HepG2 (cell line): ENCODE measurements around the gene INPP5K. TPM values are rescaled to one million over a fixed set of nuclear protein-coding genes. Genes with fewer than 3 reads are reported as not detected.
A peak's percentile ranks its signal among the peaks of the same experiment; 100 is the strongest.

Source experiments
- ATAC-seq: fragments of 200-7000 bp; cut with Tn5 transposase; 3 replicates; pipeline ENCODE4 v1.9.1; 2020; ENCODE audit warnings: mild to moderate bottlenecking, moderate library complexity
- BruUV-seq: library from RNA; stranded (reverse); fragments of 400-500 nt; replicated peaks from 2 replicates; lab custom pipeline; 2021; lab: Mats Ljungman, UMichigan
- CTCF ChIA-PET: fragments of 300-600 bp; formaldehyde crosslinking; extraction: SDS; loops from one replicate; lab custom pipeline; 2021; ENCODE audit warnings: low total read pairs, inconsistent platforms, low intra/inter-chr PET ratio; lab: Yijun Ruan, JAX
- POLR2A ChIA-PET: fragments of 350-600 bp; sonication (Branson Sonifier 250); formaldehyde crosslinking; loops from one replicate; lab custom pipeline; 2020; ENCODE audit warnings: antibody characterized with exemption, inconsistent platforms; lab: Yijun Ruan, JAX
- DNase-seq: peaks from one replicate; pipeline ENCODE4 v3.0.0-alpha.2; 2015; ENCODE audit warnings: low spot score
- FAIRE-seq: peaks from 3 replicates; lab custom pipeline; 2011; peaks lifted over from hg19 to GRCh38; lab: Jason Lieb, UNC
- H2AFZ ChIP-seq: one replicate; pipeline ENCODE4 v1.6.1; 2011; ENCODE audit warnings: low read length, inconsistent platforms
- H3K27ac ChIP-seq: fragments of 300-600 bp; 3 replicates; pipeline ENCODE4 v1.8.0; 2011; ENCODE audit warnings: mixed run types, mild to moderate bottlenecking, mixed read lengths, low read length, inconsistent platforms; ENCODE audit not compliant: insufficient read depth; ENCODE audit errors: extremely low read length
- H3K27me3 ChIP-seq, 2 experiments: fragments of 200-600 bp in 1 of 2; 2 replicates in 1 of 2; 3 replicates in 1 of 2; pipeline versions ENCODE4 v1.6.0 to v1.8.0; 2011; ENCODE audit warnings: low read length in 2 of 2, mild to moderate bottlenecking in 2 of 2, moderate library complexity in 2 of 2, inconsistent platforms in 1 of 2; ENCODE audit not compliant: insufficient read depth in 2 of 2, control insufficient read depth in 1 of 2
- H3K36me3 ChIP-seq, 2 experiments: fragments of 200-600 bp in 1 of 2; replicated peaks in 1 of 2; 2 replicates in 1 of 2; 3 replicates in 1 of 2; pipeline versions ENCODE4 v1.5.1 to v1.8.0; 2011; ENCODE audit warnings: low read length in 2 of 2, inconsistent platforms in 1 of 2; ENCODE audit not compliant: insufficient read depth in 2 of 2, control insufficient read depth in 1 of 2
- H3K4me1 ChIP-seq: 2 replicates; pipeline ENCODE4 v1.5.1; 2012; ENCODE audit warnings: low read length, inconsistent platforms; ENCODE audit not compliant: insufficient read depth
- H3K4me2 ChIP-seq: 2 replicates; pipeline ENCODE4 v1.6.0; 2011; ENCODE audit warnings: low read depth, low read length, inconsistent platforms
- H3K4me3 ChIP-seq, 3 experiments: fragments of 200-600 bp in 1 of 3; sonication (generic), shearing (Covaris generic) in 1 of 3; replicated peaks in 1 of 3; 2 replicates each; pipeline ENCODE4 v1.5.1; 2011 to 2016; ENCODE audit warnings: low read length in 3 of 3, inconsistent platforms in 2 of 3, low read depth in 2 of 3, mild to moderate bottlenecking in 2 of 3, control low read depth in 1 of 3, mixed read lengths in 1 of 3; ENCODE audit not compliant: insufficient read depth in 1 of 3
- H3K79me2 ChIP-seq: one replicate; pipeline ENCODE4 v1.6.1; 2011; ENCODE audit warnings: low read length, inconsistent platforms; ENCODE audit not compliant: insufficient read depth
- H3K9ac ChIP-seq: 2 replicates; pipeline ENCODE4 v1.6.0; 2011; ENCODE audit warnings: mild to moderate bottlenecking, low read depth, low read length, inconsistent platforms; ENCODE audit not compliant: insufficient read depth
- H3K9me3 ChIP-seq: 2 replicates; pipeline ENCODE4 v1.5.1; 2012; ENCODE audit warnings: mild to moderate bottlenecking, low read length
- H4K20me1 ChIP-seq: 2 replicates; pipeline ENCODE4 v1.6.0; 2011; ENCODE audit warnings: inconsistent platforms, mild to moderate bottlenecking, low read length, moderate library complexity; ENCODE audit not compliant: insufficient read depth
- AGO2 ChIP-seq: fragments of 200-400 bp; formaldehyde crosslinking; optimal IDR thresholded peaks from 2 replicates; pipeline ENCODE3; 2017; ENCODE audit warnings: mild to moderate bottlenecking, low read depth, low read length, moderate library complexity
- EZH2 ChIP-seq: conservative IDR thresholded peaks from 2 replicates; pipeline ENCODE4 v1.6.1; 2012; ENCODE audit warnings: mild to moderate bottlenecking, low read depth, low read length, moderate library complexity
- MAFG ChIP-seq: sonication (generic); formaldehyde crosslinking; IDR thresholded peaks from 2 replicates; pipeline ENCODE4 v1.5.1; 2020; ENCODE audit warnings: mild to moderate bottlenecking, missing genetic modification reagents
- NBN ChIP-seq: fragments of 450-650 bp; conservative IDR thresholded peaks from 2 replicates; pipeline ENCODE4 v1.6.1; 2017
- RNF219 ChIP-seq: sonication (generic); formaldehyde crosslinking; IDR thresholded peaks from 2 replicates; pipeline ENCODE4 v1.5.0; 2020; ENCODE audit warnings: mild to moderate bottlenecking, missing genetic modification reagents
- SAFB2 ChIP-seq: sonication (generic); formaldehyde crosslinking; IDR thresholded peaks from 2 replicates; pipeline ENCODE4 v1.5.1; 2020; ENCODE audit warnings: missing genetic modification reagents, low read depth, mild to moderate bottlenecking, borderline replicate concordance
- SSRP1 ChIP-seq: IDR thresholded peaks from 2 replicates; pipeline ENCODE4 v1.6.1; 2016; ENCODE audit warnings: control low read depth
- TOPORS ChIP-seq: sonication (generic); formaldehyde crosslinking; IDR thresholded peaks from 2 replicates; pipeline ENCODE4 v1.8.0; 2023; ENCODE audit warnings: mild to moderate bottlenecking, missing genetic modification reagents
- WGBS: methylation state at CpG from one replicate; pipeline ENCODE4 v1.1.6; 2017; ENCODE audit warnings: low lambda C conversion rate; 5-methylcytosine and 5-hydroxymethylcytosine counted together
- in situ Hi-C: cut with HindIII; loops from 2 replicates; pipeline ENCODE4 v1.10.0; 2017; ENCODE audit warnings: low pct_unique_long_range_greater_than_20kb; ENCODE audit not compliant: extremely low pct_ligation_motif_present
- intact Hi-C: fragments of 100-400 bp; cut with micrococcal nuclease; formaldehyde crosslinking; loops from one replicate; pipeline ENCODE4 v1.10.0; 2022; ENCODE audit not compliant: unreplicated experiment
- polyA plus RNA-seq, 8 experiments: library from polyadenylated mRNA; depleted of rRNA in 3 of 8; stranded (reverse) in 7 of 8; unstranded in 1 of 8; fragments of >200 nt; fragmentation: Illumina TruSeq in 4 of 8; extraction: Trizol in 4 of 8; gene quantifications; 2 replicates each; pipeline versions ENCODE4 v1.2.1 to v1.2.3, GENCODE V29; 2011 to 2016; ENCODE audit warnings: low read depth in 4 of 8, missing spikeins in 1 of 8, mixed read lengths in 1 of 8; ENCODE audit not compliant: insufficient read depth in 1 of 8
- total RNA-seq, 5 experiments: library from RNA; depleted of rRNA; stranded (reverse); fragments of >200 nt; fragmentation: Illumina TruSeq; extraction: Trizol; gene quantifications; 2 replicates each; pipeline ENCODE4 v1.2.3, GENCODE V29; 2016; ENCODE audit warnings: low read depth in 1 of 5

The INPP5K gene
- total and polyA plus RNA-seq, 2 of the 13 experiments (the other 11 are each of a cell fraction or from before 2014, with no cell fraction given), result 4.8 to 9.6 TPM

GRCh38 chr17:1494736-1495253 is 21.6 kb downstream of the INPP5K start:
- 71% methylated on average over 4 of the region's 11 CpGs for WGBS
- peaks cover 8% of the 10 kb centered on the region for H3K79me2 ChIP-seq
- TF ChIP-seq SAFB2 (CRISPR knock-in tag) (no peak), NBN (no peak), MAFG (CRISPR knock-in tag) (no peak), TOPORS (CRISPR knock-in tag) (no peak), SSRP1 (CRISPR knock-in tag) (no peak), RNF219 (CRISPR knock-in tag) (no peak), EZH2 (no peak), AGO2 (peak; percentile 28)
- TF ChIP-seq, all 625 proteins: peak for 1
- no peaks in the 10 kb centered on the region for H3K9me3 ChIP-seq
- DNase-seq, result no peak
- CTCF ChIA-PET, result no interaction called here
- no peak for FAIRE-seq
- no peak overlapping the region for H3K4me3 ChIP-seq
- intact Hi-C loops, result no loop called here
- no peaks in the 10 kb centered on the region; a peak in 1 of 5 replicates for H3K27me3 ChIP-seq
- in situ Hi-C loops, result no loop called here
- no peaks in the 10 kb centered on the region for H4K20me1 ChIP-seq
- no peaks in the 10 kb centered on the region for H3K36me3 ChIP-seq
- no peak overlapping the region for H3K4me2 ChIP-seq
- no peak for ATAC-seq
- peaks cover 25% of the 10 kb centered on the region for H3K4me1 ChIP-seq
- H3K27ac ChIP-seq, result no peak overlapping the region
- no peak overlapping the region for H2AFZ ChIP-seq
- POLR2A ChIA-PET, result no interaction called here
- H3K9ac ChIP-seq, result no peak overlapping the region
- BruUV-seq, result no TSS peak
